Right lobe of liver (tissue), 4 donors: Measurements from ENCODE around the gene ACOT6.

ENCODE experiments used
- POLR2A ChIP-seq: fragments of 450-650 bp; IDR thresholded peaks from one replicate; pipeline ENCODE4 v1.6.1; 2017; ENCODE audit warnings: antibody characterized with exemption, mild to moderate bottlenecking
- TF ChIP-seq, protein P1 (sequence below), 4 donors: fragments of 200-600 bp in 3 of 4; fragments of 450-650 bp in 1 of 4; IDR thresholded peaks; one replicate each; pipeline versions ENCODE4 v1.5.1 to v1.8.0; 2016 to 2022; ENCODE audit warnings: antibody characterized with exemption in 4 of 4, mild to moderate bottlenecking in 2 of 4
- donor health status: DM: no; HTN: no; CAD: no.
- donor health status: DM: no; HTN: no; CAD: no.
- donor health status: DM: no; HTN: yes; CAD: no.

DNA sequence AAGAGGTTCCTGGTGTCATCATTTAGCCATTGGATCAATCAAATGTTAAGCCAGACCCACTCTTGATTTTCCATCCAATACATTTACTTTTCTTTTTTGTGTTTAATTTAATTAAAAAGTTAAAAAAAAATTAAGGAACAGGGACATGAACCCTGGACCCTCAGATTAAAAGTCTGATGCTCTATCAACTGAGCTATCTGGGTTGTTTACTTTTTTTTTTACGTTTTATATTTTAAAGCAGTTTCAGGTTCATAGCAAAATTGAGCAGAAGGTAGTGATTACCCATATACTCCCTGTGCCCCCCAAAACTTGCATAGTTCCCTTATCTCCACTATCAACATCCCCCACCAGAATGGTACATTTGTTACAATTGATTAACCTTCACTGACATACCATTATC, 23.6 kb upstream of the ACOT6 start:
- TF ChIP-seq, protein P1, sequence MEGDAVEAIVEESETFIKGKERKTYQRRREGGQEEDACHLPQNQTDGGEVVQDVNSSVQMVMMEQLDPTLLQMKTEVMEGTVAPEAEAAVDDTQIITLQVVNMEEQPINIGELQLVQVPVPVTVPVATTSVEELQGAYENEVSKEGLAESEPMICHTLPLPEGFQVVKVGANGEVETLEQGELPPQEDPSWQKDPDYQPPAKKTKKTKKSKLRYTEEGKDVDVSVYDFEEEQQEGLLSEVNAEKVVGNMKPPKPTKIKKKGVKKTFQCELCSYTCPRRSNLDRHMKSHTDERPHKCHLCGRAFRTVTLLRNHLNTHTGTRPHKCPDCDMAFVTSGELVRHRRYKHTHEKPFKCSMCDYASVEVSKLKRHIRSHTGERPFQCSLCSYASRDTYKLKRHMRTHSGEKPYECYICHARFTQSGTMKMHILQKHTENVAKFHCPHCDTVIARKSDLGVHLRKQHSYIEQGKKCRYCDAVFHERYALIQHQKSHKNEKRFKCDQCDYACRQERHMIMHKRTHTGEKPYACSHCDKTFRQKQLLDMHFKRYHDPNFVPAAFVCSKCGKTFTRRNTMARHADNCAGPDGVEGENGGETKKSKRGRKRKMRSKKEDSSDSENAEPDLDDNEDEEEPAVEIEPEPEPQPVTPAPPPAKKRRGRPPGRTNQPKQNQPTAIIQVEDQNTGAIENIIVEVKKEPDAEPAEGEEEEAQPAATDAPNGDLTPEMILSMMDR (IDR thresholded peaks at IDR 0.05) = no peak
- no peak for TF ChIP-seq POLR2A
